Bone marrow (tissue), 2 donors: ENCODE data around the gene NPR1.
A peak's percentile ranks its signal among the peaks of the same experiment; 100 is the strongest.
"Not testable (repeated sequence)": the region's sequence is repeated elsewhere in the genome, so short reads cannot be mapped to it uniquely, and the experiment has no call there.

ENCODE experiments used
- DNase-seq, 2 donors: peaks; one replicate each; lab custom pipeline; 2025; lab: John Stamatoyannopoulos, UW

The NPR1 gene

GRCh38 chr1:153649863-153650235 is 28.6 kb upstream of the NPR1 start:
- DNase-seq: no peak

- DNase-seq: no peak
Measured at GRCh38 chr1:153651771-153652170, 26.7 kb upstream of the NPR1 start.

GRCh38 chr1:153652805-153653500 is 25.5 kb upstream of the NPR1 start:
- peak in 1 of 2 donors; percentile 9 for DNase-seq

- no peak for DNase-seq
Measured at GRCh38 chr1:153655333-153655732, 23.2 kb upstream of the NPR1 start.

GRCh38 chr1:153658400-153659174 is 19.9 kb upstream of the NPR1 start, which contains the start of gene SNAPIN:
Gene SNAPIN (plus strand): TSS chr1:153658703. CDS start chr1:153658744, 41 bp downstream.
- DNase-seq: peak; percentile 82 to 83

GRCh38 chr1:153659175-153659534 is 19.3 kb upstream of the NPR1 start:
- no peak for DNase-seq

- no peak for DNase-seq
Measured at GRCh38 chr1:153659656-153660055, 18.8 kb upstream of the NPR1 start.

GRCh38 chr1:153661111-153661708 is 17.3 kb upstream of the NPR1 start:
- no peak for DNase-seq

- DNase-seq: no peak
Measured at GRCh38 chr1:153662269-153662668, 16.2 kb upstream of the NPR1 start.

GRCh38 chr1:153663211-153663610 is 15.3 kb upstream of the NPR1 start:
- no peak for DNase-seq

- DNase-seq: no peak
Measured at GRCh38 chr1:153667439-153667838, 11.0 kb upstream of the NPR1 start.

- not testable (repeated sequence) for DNase-seq
Measured at GRCh38 chr1:153668672-153669071, 9.8 kb upstream of the NPR1 start.

- no peak for DNase-seq
Measured at GRCh38 chr1:153669606-153670005, 8.9 kb upstream of the NPR1 start.

- DNase-seq: no peak
Measured at GRCh38 chr1:153670257-153670858, 8.1 kb upstream of the NPR1 start.

GRCh38 chr1:153670859-153671627 is 7.4 kb upstream of the NPR1 start, which contains the start of gene ILF2:
Gene ILF2 (minus strand): TSS chr1:153670993. CDS start chr1:153670922, 71 bp downstream.
- peak; percentile 96 to 99 for DNase-seq

GRCh38 chr1:153671628-153672353 is 6.7 kb upstream of the NPR1 start:
- peak in 1 of 2 donors; percentile 52 for DNase-seq

GRCh38 chr1:153673511-153673910 is 5.0 kb upstream of the NPR1 start:
- no peak for DNase-seq

GRCh38 chr1:153677718-153678518 is 570 bp upstream of the NPR1 start:
- DNase-seq: peak in 1 of 2 donors; percentile 6

- DNase-seq: peak in 1 of 2 donors; percentile 37
Measured at GRCh38 chr1:153679337-153680119, 1.0 kb downstream of the NPR1 start.

- DNase-seq: no peak
Measured at GRCh38 chr1:153680120-153680403, 1.6 kb downstream of the NPR1 start.
